GM12875 (cell line): ENCODE results near the gene C1orf21.

Source experiments
- H3K4me3 ChIP-seq: one replicate; pipeline ENCODE4 v1.5.1; 2011; ENCODE audit warnings: low read depth, low read length, control low read depth
- TF ChIP-seq, protein P1 (sequence below): IDR thresholded peaks from 2 replicates; pipeline ENCODE4 v1.5.1; 2011; ENCODE audit warnings: low read depth, mild to moderate bottlenecking, control low read depth, inconsistent platforms, low read length, moderate library complexity, borderline replicate concordance; ENCODE audit not compliant: insufficient read depth

C1orf21 gene

DNA sequence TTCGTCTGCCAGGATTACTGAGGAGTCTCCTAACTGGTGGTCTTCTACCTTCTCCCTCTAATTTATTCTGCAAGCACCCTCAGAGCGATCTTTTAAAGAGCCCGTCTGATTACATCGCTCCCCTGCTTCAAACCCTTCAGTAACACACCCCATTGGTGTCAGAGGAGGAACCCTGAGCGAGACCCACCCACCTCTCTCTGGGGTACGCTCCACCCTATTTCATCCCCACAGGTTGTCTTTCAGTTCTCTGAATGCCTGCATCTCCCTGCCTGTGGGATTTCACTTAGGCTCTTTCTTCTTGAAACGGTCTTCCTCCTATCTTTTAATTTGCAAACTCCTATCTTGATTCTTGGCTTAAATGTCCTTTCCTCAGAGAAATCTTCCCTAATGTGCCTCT is 39.4 kb downstream of the C1orf21 start:
- H3K4me3 ChIP-seq = no peak overlapping the region
- TF ChIP-seq, protein P1, sequence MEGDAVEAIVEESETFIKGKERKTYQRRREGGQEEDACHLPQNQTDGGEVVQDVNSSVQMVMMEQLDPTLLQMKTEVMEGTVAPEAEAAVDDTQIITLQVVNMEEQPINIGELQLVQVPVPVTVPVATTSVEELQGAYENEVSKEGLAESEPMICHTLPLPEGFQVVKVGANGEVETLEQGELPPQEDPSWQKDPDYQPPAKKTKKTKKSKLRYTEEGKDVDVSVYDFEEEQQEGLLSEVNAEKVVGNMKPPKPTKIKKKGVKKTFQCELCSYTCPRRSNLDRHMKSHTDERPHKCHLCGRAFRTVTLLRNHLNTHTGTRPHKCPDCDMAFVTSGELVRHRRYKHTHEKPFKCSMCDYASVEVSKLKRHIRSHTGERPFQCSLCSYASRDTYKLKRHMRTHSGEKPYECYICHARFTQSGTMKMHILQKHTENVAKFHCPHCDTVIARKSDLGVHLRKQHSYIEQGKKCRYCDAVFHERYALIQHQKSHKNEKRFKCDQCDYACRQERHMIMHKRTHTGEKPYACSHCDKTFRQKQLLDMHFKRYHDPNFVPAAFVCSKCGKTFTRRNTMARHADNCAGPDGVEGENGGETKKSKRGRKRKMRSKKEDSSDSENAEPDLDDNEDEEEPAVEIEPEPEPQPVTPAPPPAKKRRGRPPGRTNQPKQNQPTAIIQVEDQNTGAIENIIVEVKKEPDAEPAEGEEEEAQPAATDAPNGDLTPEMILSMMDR = no peak

DNA sequence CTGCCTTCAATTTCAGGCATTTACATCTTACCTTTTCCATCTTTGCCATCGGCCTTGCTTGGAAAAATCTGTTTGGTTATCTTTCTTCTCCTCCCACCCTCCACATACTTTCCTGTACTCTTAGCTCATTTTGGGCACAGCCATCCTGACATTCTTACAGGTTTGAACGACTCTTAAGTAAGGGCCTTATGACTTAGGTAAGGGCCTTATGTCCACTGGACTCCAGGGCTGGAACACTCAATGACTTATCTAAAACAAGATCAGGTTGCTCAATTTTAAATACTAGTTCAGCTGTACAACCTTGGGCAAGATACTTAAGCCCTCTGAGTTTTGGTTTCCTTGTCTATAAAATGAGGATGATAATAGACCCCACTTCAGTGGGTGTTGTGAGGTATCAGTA is 40.9 kb downstream of the C1orf21 start:
- TF ChIP-seq, protein P1 = no peak
- H3K4me3 ChIP-seq = no peak overlapping the region

DNA sequence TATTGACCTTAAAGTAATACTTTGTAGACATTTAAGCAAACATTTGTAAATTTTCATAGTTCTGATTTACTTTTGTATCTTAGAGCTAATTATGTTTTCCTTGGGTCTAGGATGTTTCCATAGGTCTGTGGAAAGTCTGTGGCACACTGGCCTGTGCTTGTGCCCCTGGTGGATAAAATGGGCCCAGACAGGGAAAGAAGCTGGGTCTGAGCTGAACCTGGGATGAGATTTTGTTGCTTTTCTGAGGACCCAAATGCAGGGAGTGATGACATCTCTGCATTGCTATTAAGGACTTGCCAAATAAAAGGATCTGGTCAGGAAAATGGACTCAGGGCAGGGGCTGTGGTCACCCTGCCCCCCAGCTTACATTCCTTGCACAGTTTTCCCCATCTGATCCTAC is 41.8 kb downstream of the C1orf21 start:
- TF ChIP-seq, protein P1 = no peak
- no peak overlapping the region for H3K4me3 ChIP-seq

DNA sequence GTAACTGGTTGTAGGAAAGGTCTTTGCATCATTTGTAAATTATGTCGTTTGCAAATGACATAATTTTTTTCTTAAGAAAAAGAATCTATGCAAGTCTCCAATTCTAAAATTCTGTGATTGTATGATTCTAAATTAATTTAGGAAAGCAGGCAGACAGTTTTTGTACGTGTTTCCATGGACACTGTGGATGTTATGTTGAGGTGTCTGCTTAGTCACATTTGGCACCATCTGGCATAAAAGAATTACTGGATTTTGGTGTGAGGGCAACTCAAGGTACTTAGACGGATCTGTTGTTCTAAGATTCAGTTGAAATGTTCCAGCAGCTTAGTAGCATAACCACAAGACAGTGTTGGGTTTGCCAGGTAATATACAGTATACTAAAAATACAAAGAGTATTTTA is 42.5 kb downstream of the C1orf21 start:
- no peak overlapping the region for H3K4me3 ChIP-seq
- TF ChIP-seq, protein P1 = no peak

DNA sequence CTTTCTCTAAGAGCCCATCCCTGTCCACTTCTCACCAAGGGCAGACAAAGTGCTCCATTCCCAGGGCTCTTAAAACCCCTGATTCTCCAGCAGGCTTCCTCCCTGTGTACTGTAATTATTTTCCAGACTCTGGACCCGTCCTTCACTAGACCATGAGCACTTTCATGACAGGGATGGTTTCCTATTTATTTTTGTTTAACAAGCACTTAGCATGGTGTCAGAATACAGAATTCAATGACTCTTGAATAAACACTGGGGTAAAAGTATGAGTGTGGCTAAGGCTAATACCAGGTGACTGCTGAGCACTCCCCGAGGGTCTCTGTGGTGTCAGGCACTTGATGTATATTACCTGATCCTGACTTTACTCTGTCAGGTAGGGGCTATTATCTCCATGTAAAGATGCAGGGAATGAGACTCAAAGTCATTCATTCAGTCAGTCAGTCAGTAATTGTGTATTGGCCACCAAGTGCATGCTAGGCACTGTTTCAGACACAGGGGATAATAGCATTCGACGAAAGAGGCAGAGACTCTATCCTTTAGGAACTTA is 47.2 kb downstream of the C1orf21 start:
- TF ChIP-seq, protein P1 = no peak
- no peak overlapping the region for H3K4me3 ChIP-seq

DNA sequence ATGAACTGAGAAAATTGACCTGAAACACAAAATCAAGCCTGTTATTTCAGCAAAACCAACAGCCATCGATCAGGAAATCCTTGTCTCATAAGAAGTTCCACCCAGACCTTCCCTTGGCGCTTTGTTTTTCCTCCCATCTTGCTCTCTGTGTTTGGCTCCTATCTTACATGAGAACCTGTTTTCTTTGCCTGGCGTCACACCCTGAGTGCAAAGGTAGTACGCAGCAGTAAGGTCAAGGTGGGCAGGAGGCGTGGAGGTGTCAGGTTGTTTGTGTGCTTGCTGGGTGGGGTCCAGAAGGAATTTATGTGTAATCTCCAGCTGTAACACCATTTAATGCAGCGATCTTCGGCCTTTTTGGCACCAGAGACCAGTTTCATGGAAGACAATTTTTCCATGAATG is 50.5 kb downstream of the C1orf21 start:
- H3K4me3 ChIP-seq = no peak overlapping the region
- TF ChIP-seq, protein P1 = no peak

DNA sequence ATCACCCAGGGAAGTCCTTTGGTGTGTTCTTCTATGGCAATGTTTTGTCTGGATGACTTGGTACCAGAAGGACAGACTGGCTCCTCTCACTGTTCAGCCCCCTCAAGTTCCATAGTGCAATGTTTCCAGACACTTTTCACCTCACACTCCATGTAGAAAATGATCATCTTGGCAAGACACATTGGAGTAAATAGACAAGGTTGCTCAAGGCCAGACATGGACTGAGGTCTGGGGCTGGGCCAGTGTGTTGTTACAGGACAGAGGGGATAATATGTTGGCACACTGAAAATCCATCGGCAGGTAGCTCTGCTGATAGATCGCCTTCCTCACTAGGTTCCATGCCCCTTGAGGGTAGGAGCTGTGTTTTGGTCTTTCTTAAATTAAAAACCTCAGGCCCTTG is 51.5 kb downstream of the C1orf21 start:
- no peak overlapping the region for H3K4me3 ChIP-seq
- TF ChIP-seq, protein P1 = no peak
